SK-MEL-5 (cell line): Measurements from ENCODE around the gene SLX4IP. TPM values are rescaled to one million over a fixed set of nuclear protein-coding genes. Genes with fewer than 3 reads are reported as not detected.

ENCODE experiments used
- DNase-seq: peaks from one replicate; pipeline ENCODE4 v3.0.0-alpha.2; 2016; ENCODE audit warnings: low read depth, low spot score
- in situ Hi-C: cut with HindIII; loops from 2 replicates; pipeline ENCODE4 v1.10.0; 2016; ENCODE audit warnings: low sequenced_read_pairs, high pct_unique_total_duplicates, low pct_unique_long_range_greater_than_20kb
- total RNA-seq: library from RNA; depleted of rRNA; stranded (reverse); fragments of >200 nt; shearing (Covaris generic); gene quantifications from 2 replicates; pipeline ENCODE4 v1.2.3, GENCODE V29; 2014

The SLX4IP gene
- total RNA-seq, 1 experiment from 2014 or later, result 6.4 TPM

- DNase-seq, result no peak
- in situ Hi-C loops, result no loop called here
These were observed 202.0 kb downstream of the SLX4IP start for GRCh38 chr20:10637031-10637559.

GRCh38 chr20:10637563-10637962, 202.5 kb downstream of the SLX4IP start:
- in situ Hi-C loops, result no loop called here

GRCh38 chr20:10639077-10639736, 204.1 kb downstream of the SLX4IP start:
- DNase-seq, result no peak
- in situ Hi-C loops, result no loop called here

More at GRCh38 chr20:10637563-10637962, 202.5 kb downstream of the SLX4IP start:
- DNase-seq, result no peak

GRCh38 chr20:10639737-10640556, 204.8 kb downstream of the SLX4IP start:
- in situ Hi-C loops, result no loop called here
- no peak for DNase-seq

GRCh38 chr20:10640897-10641296, 205.8 kb downstream of the SLX4IP start:
- DNase-seq, result no peak
- in situ Hi-C loops, result no loop called here

- DNase-seq, result no peak
- in situ Hi-C loops, result no loop called here
These were observed 206.4 kb downstream of the SLX4IP start for GRCh38 chr20:10641467-10641866.

GRCh38 chr20:10641893-10642292, 206.8 kb downstream of the SLX4IP start:
- in situ Hi-C loops, result no loop called here
- DNase-seq, result no peak

- DNase-seq, result no peak
- in situ Hi-C loops, result no loop called here
These were observed 207.9 kb downstream of the SLX4IP start for GRCh38 chr20:10642856-10643559.

GRCh38 chr20:10643560-10643873, 208.4 kb downstream of the SLX4IP start:
- no peak for DNase-seq
- in situ Hi-C loops, result no loop called here

GRCh38 chr20:10644458-10645204, 209.5 kb downstream of the SLX4IP start:
- no peak for DNase-seq
- in situ Hi-C loops, result no loop called here

- no peak for DNase-seq
- in situ Hi-C loops, result no loop called here
These were observed 210.1 kb downstream of the SLX4IP start for GRCh38 chr20:10645205-10645570.

- in situ Hi-C loops, result no loop called here
- no peak for DNase-seq
These were observed 210.9 kb downstream of the SLX4IP start for GRCh38 chr20:10646006-10646405.

- DNase-seq, result no peak
- in situ Hi-C loops, result no loop called here
These were observed 211.8 kb downstream of the SLX4IP start for GRCh38 chr20:10646886-10647420.

- in situ Hi-C loops, result no loop called here
- DNase-seq, result no peak
These were observed 212.4 kb downstream of the SLX4IP start for GRCh38 chr20:10647471-10647870.

- DNase-seq, result no peak
- in situ Hi-C loops, result no loop called here
These were observed 212.8 kb downstream of the SLX4IP start for GRCh38 chr20:10647909-10648308.

GRCh38 chr20:10648651-10649050, 213.5 kb downstream of the SLX4IP start:
- no peak for DNase-seq
- in situ Hi-C loops, result no loop called here

- in situ Hi-C loops, result no loop called here
- no peak for DNase-seq
These were observed 214.1 kb downstream of the SLX4IP start for GRCh38 chr20:10649080-10649796.
